Fibroblast of pulmonary artery (primary cell): Measurements from ENCODE around the gene CHN2.

Source experiments
- DNase-seq: peaks from one replicate; pipeline ENCODE4 v3.0.0-alpha.2; 2010; ENCODE audit warnings: low read depth
- H3K4me3 ChIP-seq: replicated peaks from 2 replicates; pipeline ENCODE4 v1.5.1; 2011; ENCODE audit warnings: low read depth, mild to moderate bottlenecking, control low read depth, low read length, moderate library complexity
- CTCF ChIP-seq: IDR thresholded peaks from 2 replicates; pipeline ENCODE4 v1.5.1; 2011; ENCODE audit warnings: mild to moderate bottlenecking, control low read depth, low read length, inconsistent platforms; ENCODE audit errors: missing control alignments

CHN2 gene

GRCh38 chr7:29346231-29346978 lies 151.8 kb downstream of the CHN2 start:
- TF ChIP-seq CTCF, result no peak
- H3K4me3 ChIP-seq, result no peak overlapping the region
- DNase-seq, result no peak

- TF ChIP-seq CTCF, result no peak
- H3K4me3 ChIP-seq, result no peak overlapping the region
- DNase-seq, result no peak
Observed at GRCh38 chr7:29349362-29349761, 154.8 kb downstream of the CHN2 start.

GRCh38 chr7:29350351-29350750 lies 155.8 kb downstream of the CHN2 start:
- no peak for DNase-seq

GRCh38 chr7:29352041-29352440 lies 157.5 kb downstream of the CHN2 start:
- DNase-seq, result no peak
- TF ChIP-seq CTCF, result no peak
- no peak overlapping the region for H3K4me3 ChIP-seq

More at GRCh38 chr7:29350351-29350750, 155.8 kb downstream of the CHN2 start:
- TF ChIP-seq CTCF, result no peak
- no peak overlapping the region for H3K4me3 ChIP-seq

- no peak for TF ChIP-seq CTCF
- H3K4me3 ChIP-seq, result no peak overlapping the region
- no peak for DNase-seq
Observed at GRCh38 chr7:29353810-29354209, 159.2 kb downstream of the CHN2 start.

GRCh38 chr7:29354340-29354739 lies 159.8 kb downstream of the CHN2 start:
- TF ChIP-seq CTCF, result no peak
- no peak for DNase-seq
- H3K4me3 ChIP-seq, result no peak overlapping the region

GRCh38 chr7:29355388-29355787 lies 160.8 kb downstream of the CHN2 start:
- no peak for DNase-seq
- no peak for TF ChIP-seq CTCF
- no peak overlapping the region for H3K4me3 ChIP-seq
